Skin epidermis (tissue), 12 donors: Measurements from ENCODE around the gene KSR1.
"Not testable (repeated sequence)": the region's sequence is repeated elsewhere in the genome, so short reads cannot be mapped to it uniquely, and the experiment has no call there.

Source experiments
- H3K27ac ChIP-seq, 21 experiments: fragments of 200-600 bp; sonication (generic) in 11 of 21; one replicate each; pipeline ENCODE4 v1.5.0; 2020; ENCODE audit warnings: mild to moderate bottlenecking in 3 of 21, inconsistent platforms in 2 of 21, moderate library complexity in 2 of 21
- H3K4me3 ChIP-seq, 7 experiments: fragments of 200-600 bp; sonication (generic) in 2 of 7; one replicate each; pipeline ENCODE4 v1.5.0; 2020; ENCODE audit warnings: inconsistent platforms in 2 of 7, mild to moderate bottlenecking in 2 of 7, moderate library complexity in 1 of 7

KSR1 gene

GRCh38 chr17:27655525-27656111 is 199.4 kb downstream of the KSR1 start:
- not testable (repeated sequence) for H3K4me3 ChIP-seq, H3K27ac ChIP-seq

- not testable (repeated sequence) for H3K27ac ChIP-seq, H3K4me3 ChIP-seq
Observed at GRCh38 chr17:27656620-27657019, 200.4 kb downstream of the KSR1 start.

- Histone ChIP-seq H3K4me3 (no peak overlapping the region), H3K27ac (no peak overlapping the region)
Observed at GRCh38 chr17:27657620-27658019, 201.4 kb downstream of the KSR1 start.

GRCh38 chr17:27659683-27660082 is 203.4 kb downstream of the KSR1 start:
- Histone ChIP-seq H3K27ac (no peak overlapping the region), H3K4me3 (no peak overlapping the region)

GRCh38 chr17:27660436-27660835 is 204.2 kb downstream of the KSR1 start:
- Histone ChIP-seq H3K4me3 (no peak overlapping the region), H3K27ac (no peak overlapping the region)

- Histone ChIP-seq H3K4me3 (no peak overlapping the region), H3K27ac (no peak overlapping the region)
Observed at GRCh38 chr17:27663936-27664605, 207.8 kb downstream of the KSR1 start.

GRCh38 chr17:27664606-27664965 is 208.3 kb downstream of the KSR1 start:
- no peak overlapping the region for H3K4me3 ChIP-seq
- no peak overlapping the region for H3K27ac ChIP-seq

GRCh38 chr17:27665549-27665948 is 209.3 kb downstream of the KSR1 start:
- H3K4me3 ChIP-seq = no peak overlapping the region
- H3K27ac ChIP-seq = no peak overlapping the region

GRCh38 chr17:27666270-27666669 is 210.0 kb downstream of the KSR1 start:
- H3K27ac ChIP-seq, H3K4me3 ChIP-seq: not testable (repeated sequence)

- Histone ChIP-seq H3K27ac (no peak overlapping the region), H3K4me3 (no peak overlapping the region)
Observed at GRCh38 chr17:27666831-27667560, 210.7 kb downstream of the KSR1 start.

GRCh38 chr17:27667656-27668487 is 211.6 kb downstream of the KSR1 start:
- Histone ChIP-seq H3K27ac (no peak overlapping the region), H3K4me3 (no peak overlapping the region)

GRCh38 chr17:27668488-27668823 is 212.2 kb downstream of the KSR1 start:
- Histone ChIP-seq H3K27ac (no peak overlapping the region), H3K4me3 (no peak overlapping the region)

GRCh38 chr17:27669136-27669535 is 212.9 kb downstream of the KSR1 start:
- Histone ChIP-seq H3K27ac (no peak overlapping the region), H3K4me3 (no peak overlapping the region)

GRCh38 chr17:27669850-27670249 is 213.6 kb downstream of the KSR1 start:
- Histone ChIP-seq H3K4me3 (no peak overlapping the region), H3K27ac (no peak overlapping the region)

- no peak overlapping the region for H3K27ac ChIP-seq
- no peak overlapping the region for H3K4me3 ChIP-seq
Observed at GRCh38 chr17:27670791-27671590, 214.7 kb downstream of the KSR1 start.

- H3K4me3 ChIP-seq = no peak overlapping the region
- H3K27ac ChIP-seq = no peak overlapping the region
Observed at GRCh38 chr17:27671591-27671910, 215.3 kb downstream of the KSR1 start.

- not testable (repeated sequence) for H3K27ac ChIP-seq, H3K4me3 ChIP-seq
Observed at GRCh38 chr17:27671977-27672480, 215.8 kb downstream of the KSR1 start.

- no peak overlapping the region for H3K27ac ChIP-seq
- no peak overlapping the region for H3K4me3 ChIP-seq
Observed at GRCh38 chr17:27674335-27674734, 218.1 kb downstream of the KSR1 start.
